ENCODE results near the gene CRAMP1. TPM values are rescaled to one million over a fixed set of nuclear protein-coding genes. Genes with fewer than 3 reads are reported as not detected.

The CRAMP1 gene
- total RNA-seq, 4 donors from 2014 or later = 2.6 to 25.5 (median 8.6) TPM

DNA sequence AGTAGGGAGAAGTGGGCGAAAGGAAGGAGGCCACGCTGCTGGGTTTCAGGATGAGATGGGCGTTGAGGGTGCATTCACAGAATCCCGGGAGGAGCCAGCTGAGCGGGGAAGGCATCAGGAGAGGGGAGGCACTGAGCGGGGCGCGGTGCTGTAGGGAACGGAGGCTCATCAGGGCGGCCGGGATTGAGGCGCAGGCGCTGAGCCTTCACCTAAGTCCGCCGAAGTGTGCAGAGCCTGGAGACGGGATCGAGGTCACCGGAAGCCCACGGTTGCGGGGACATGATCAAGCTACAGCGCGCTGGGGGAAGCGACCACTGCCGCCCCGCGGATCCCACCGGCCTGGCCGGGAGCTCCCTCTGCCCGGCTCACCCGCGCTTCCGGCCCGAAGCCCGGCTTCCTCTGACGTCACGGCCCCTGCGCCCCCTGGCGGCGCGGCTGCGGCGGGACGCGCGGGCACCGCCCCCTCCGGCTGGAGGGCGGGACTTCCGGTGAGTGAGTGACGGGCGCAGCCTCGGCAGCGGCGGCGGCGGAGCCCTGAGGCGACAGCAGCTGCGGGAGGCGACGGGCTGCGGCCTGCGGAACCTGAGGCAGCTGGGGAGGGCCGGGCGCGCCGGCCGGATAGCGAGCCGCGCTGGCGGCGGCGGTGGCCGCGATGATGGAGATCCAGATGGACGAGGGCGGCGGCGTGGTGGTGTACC lies 93.7 kb downstream of the CRAMP1 start, which contains the start of gene MAPK8IP3:
Gene MAPK8IP3 (plus strand): TSS at position 508 of the 698 bp plus-strand sequence. CDS start 145 bp downstream, at position 653.
- Histone ChIP-seq H3K27ac (peak within 1 kb of the TSS; percentile 81 to 91), H3K36me3 (no peaks in the 10 kb centered on the region), H3K4me1 (peaks cover 0 to 20% of the 10 kb centered on the region in 2 donors), H3K4me3 (peak within 1 kb of the TSS; percentile 66 to 83), H3K9me3 (no peaks in the 10 kb centered on the region), H3K27me3 (no peaks in the 10 kb centered on the region)
- peak; percentile 82 to 95 for DNase-seq
- TF ChIP-seq CTCF (IDR thresholded peaks at IDR 0.05) = peak; percentile 47 to 100 (median 100)
- peak; percentile 92 to 98 for TF ChIP-seq POLR2A (IDR thresholded peaks at IDR 0.05)
- intact Hi-C loops (cut with DNase I; ENCODE audit: low total_unique reads) = no loop called here

- DNase-seq = no peak
- TF ChIP-seq POLR2A (IDR thresholded peaks at IDR 0.05) (no peak), CTCF (IDR thresholded peaks at IDR 0.05) (no peak)
- intact Hi-C loops (cut with DNase I; ENCODE audit: low total_unique reads) = no loop called here
- peak overlapping the region; percentile 66 to 83 for H3K4me3 ChIP-seq
- H3K9me3 ChIP-seq = no peaks in the 10 kb centered on the region
- peaks cover 0 to 20% of the 10 kb centered on the region in 2 donors for H3K4me1 ChIP-seq
- peak overlapping the region; percentile 81 to 91 for H3K27ac ChIP-seq
- H3K27me3 ChIP-seq = no peaks in the 10 kb centered on the region
- no peaks in the 10 kb centered on the region for H3K36me3 ChIP-seq
Observed at GRCh38 chr16:1706386-1707192, 94.4 kb downstream of the CRAMP1 start.

DNA sequence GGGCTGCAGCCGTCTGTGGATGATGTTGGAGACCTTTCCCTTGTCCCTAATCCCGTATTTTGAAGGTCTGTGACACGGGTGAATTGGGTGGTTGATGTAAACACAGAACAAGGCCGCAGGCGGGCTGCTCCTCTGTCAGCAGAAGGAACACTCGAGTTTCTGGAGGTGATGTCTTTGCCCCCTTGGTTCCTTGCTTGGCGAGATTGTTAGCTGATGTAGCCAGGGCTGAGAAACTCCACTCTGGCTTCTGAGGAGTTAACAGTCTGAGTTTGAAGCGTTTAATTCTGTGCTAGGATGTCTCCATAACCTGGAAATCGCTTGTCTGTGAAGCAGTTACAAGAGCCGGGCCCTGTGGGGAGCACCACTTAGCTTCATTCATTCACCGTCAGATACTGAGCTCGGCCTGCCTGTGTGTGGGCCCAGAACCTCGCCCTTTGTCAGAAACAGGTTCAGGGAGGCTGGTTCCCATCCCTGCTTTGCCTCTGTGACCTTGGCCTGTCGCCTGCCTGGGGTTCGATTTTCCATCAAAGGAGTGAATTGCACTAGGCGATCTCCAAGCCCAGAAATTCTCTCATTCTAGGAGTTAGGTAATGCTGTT lies 95.1 kb downstream of the CRAMP1 start:
- Histone ChIP-seq H3K4me3 (peak overlapping the region; percentile 66 to 83), H3K27ac (peak overlapping the region; percentile 81 to 91), H3K27me3 (no peaks in the 10 kb centered on the region), H3K36me3 (no peaks in the 10 kb centered on the region), H3K4me1 (peaks cover 0 to 20% of the 10 kb centered on the region in 2 donors), H3K9me3 (no peaks in the 10 kb centered on the region)
- intact Hi-C loops (cut with DNase I; ENCODE audit: low total_unique reads) = no loop called here
- no peak for DNase-seq
- TF ChIP-seq CTCF (IDR thresholded peaks at IDR 0.05) (no peak), POLR2A (IDR thresholded peaks at IDR 0.05) (no peak)

DNA sequence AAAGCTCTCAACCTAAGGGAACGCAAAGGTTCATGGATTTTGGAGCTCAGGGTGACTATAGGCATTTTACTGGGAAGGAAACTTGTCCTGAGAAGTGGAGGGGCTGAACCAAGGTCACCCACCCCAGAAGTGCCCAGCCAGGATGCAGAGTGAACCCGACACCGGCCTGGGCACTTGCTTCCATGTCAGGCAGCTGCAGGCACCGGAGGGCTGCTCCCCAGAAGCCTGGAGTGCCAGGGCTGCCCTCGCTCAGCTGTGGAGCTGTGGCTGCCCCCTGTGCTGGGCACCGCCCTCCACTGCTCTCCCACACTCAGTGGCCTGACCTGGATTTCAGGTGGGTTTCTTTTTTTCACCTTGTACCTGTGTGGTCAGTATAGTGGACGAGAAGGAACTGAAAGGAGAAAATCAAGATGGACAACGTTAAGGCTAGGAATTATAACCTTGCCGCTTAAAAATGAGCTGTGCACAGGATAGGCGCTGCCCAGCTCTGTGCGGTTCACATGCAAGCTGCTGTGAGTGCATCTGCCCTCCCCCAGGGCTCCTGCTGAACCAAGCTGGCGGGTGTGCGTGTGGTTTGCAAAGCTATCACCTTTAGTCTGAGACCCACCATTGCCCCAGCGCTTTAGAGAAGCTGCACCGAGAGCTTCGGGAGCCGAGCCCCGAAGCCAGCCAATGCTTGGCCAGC lies 96.1 kb downstream of the CRAMP1 start:
- Histone ChIP-seq H3K27me3 (no peaks in the 10 kb centered on the region), H3K9me3 (no peaks in the 10 kb centered on the region), H3K36me3 (no peaks in the 10 kb centered on the region), H3K27ac (no peak overlapping the region), H3K4me1 (peaks cover 0 to 20% of the 10 kb centered on the region in 2 donors), H3K4me3 (no peak overlapping the region)
- no peak for DNase-seq
- intact Hi-C loops (cut with DNase I; ENCODE audit: low total_unique reads) = no loop called here
- TF ChIP-seq POLR2A (IDR thresholded peaks at IDR 0.05) (no peak), CTCF (IDR thresholded peaks at IDR 0.05) (no peak)
